Duodenal mucosa (tissue), 2 donors: ENCODE measurements around the gene DHRSX.

Source experiments
- H3K27ac ChIP-seq: one replicate; pipeline ENCODE4 v1.7.0; 2013; ENCODE audit warnings: low read depth, low read length
- H3K27me3 ChIP-seq, 2 donors: one replicate each; pipeline ENCODE4 v1.7.0; 2013; ENCODE audit warnings: low read length in 2 of 2, control low read depth in 1 of 2; ENCODE audit not compliant: insufficient read depth in 2 of 2, control insufficient read depth in 1 of 2
- H3K36me3 ChIP-seq, 2 donors: one replicate each; pipeline ENCODE4 v1.7.0; 2013; ENCODE audit warnings: low read length in 2 of 2, control low read depth in 1 of 2; ENCODE audit not compliant: insufficient read depth in 2 of 2, control insufficient read depth in 1 of 2
- H3K4me1 ChIP-seq, 2 donors: one replicate each; pipeline ENCODE4 v1.7.0; 2013; ENCODE audit warnings: low read length in 2 of 2, control low read depth in 1 of 2; ENCODE audit not compliant: insufficient read depth in 2 of 2, control insufficient read depth in 1 of 2
- H3K4me3 ChIP-seq, 2 donors: one replicate each; pipeline ENCODE4 v1.7.0; 2013; ENCODE audit warnings: low read length in 2 of 2, low read depth in 1 of 2
- H3K9ac ChIP-seq, 2 donors: one replicate each; pipeline ENCODE4 v1.7.0; 2013; ENCODE audit warnings: low read length in 2 of 2, low read depth in 1 of 2
- H3K9me3 ChIP-seq, 2 donors: one replicate each; pipeline ENCODE4 v1.7.0; 2013; ENCODE audit warnings: low read length in 2 of 2, control low read depth in 1 of 2; ENCODE audit not compliant: control insufficient read depth in 1 of 2

Gene DHRSX

GRCh38 chrX:2500803-2501558 lies at the start of gene DHRSX, which contains the start of gene ZBED1:
Gene DHRSX, minus strand, starts transcription at chrX:2500976. Its CDS starts 51 bp downstream, at chrX:2500925.
Gene ZBED1, minus strand, starts transcription at chrX:2500976. Its CDS starts 10,257 bp downstream, at chrX:2490719.
- H3K27ac ChIP-seq, result peak within 1 kb of the TSS; percentile 89
- H3K9ac ChIP-seq, result peak within 1 kb of the TSS; percentile 79 to 86
- H3K27me3 ChIP-seq, result no peaks in the 10 kb centered on the region
- peak within 1 kb of the TSS; percentile 83 to 86 for H3K4me3 ChIP-seq
- peaks cover 13 to 23% of the 10 kb centered on the region in 2 donors for H3K4me1 ChIP-seq
- no peaks in the 10 kb centered on the region for H3K36me3 ChIP-seq
- no peaks in the 10 kb centered on the region for H3K9me3 ChIP-seq

GRCh38 chrX:2549876-2550275 lies 49.1 kb upstream of the DHRSX start:
- H3K27me3 ChIP-seq, result no peaks in the 10 kb centered on the region
- no peak overlapping the region for H3K27ac ChIP-seq
- H3K9ac ChIP-seq, result no peak overlapping the region
- H3K36me3 ChIP-seq, result no peaks in the 10 kb centered on the region
- no peaks in the 10 kb centered on the region for H3K4me1 ChIP-seq
- no peak overlapping the region for H3K4me3 ChIP-seq
- H3K9me3 ChIP-seq, result no peaks in the 10 kb centered on the region

GRCh38 chrX:2548711-2549423 lies 48.1 kb upstream of the DHRSX start:
- H3K9me3 ChIP-seq, result no peaks in the 10 kb centered on the region
- no peak overlapping the region for H3K9ac ChIP-seq
- H3K36me3 ChIP-seq, result no peaks in the 10 kb centered on the region
- no peaks in the 10 kb centered on the region for H3K27me3 ChIP-seq
- no peaks in the 10 kb centered on the region for H3K4me1 ChIP-seq
- H3K27ac ChIP-seq, result no peak overlapping the region
- H3K4me3 ChIP-seq, result no peak overlapping the region

GRCh38 chrX:2547736-2548135 lies 47.0 kb upstream of the DHRSX start:
- Histone ChIP-seq H3K4me3 (no peak overlapping the region), H3K27ac (no peak overlapping the region), H3K9me3 (no peaks in the 10 kb centered on the region), H3K9ac (no peak overlapping the region), H3K4me1 (no peaks in the 10 kb centered on the region), H3K27me3 (no peaks in the 10 kb centered on the region), H3K36me3 (no peaks in the 10 kb centered on the region)

- H3K27ac ChIP-seq, result no peak overlapping the region
- no peaks in the 10 kb centered on the region for H3K4me1 ChIP-seq
- no peaks in the 10 kb centered on the region for H3K27me3 ChIP-seq
- H3K9ac ChIP-seq, result no peak overlapping the region
- H3K4me3 ChIP-seq, result no peak overlapping the region
- no peaks in the 10 kb centered on the region for H3K36me3 ChIP-seq
- H3K9me3 ChIP-seq, result no peaks in the 10 kb centered on the region
Measured at GRCh38 chrX:2546496-2546895, 45.7 kb upstream of the DHRSX start.

GRCh38 chrX:2545144-2545543 lies 44.4 kb upstream of the DHRSX start:
- H3K36me3 ChIP-seq, result no peaks in the 10 kb centered on the region
- H3K27me3 ChIP-seq, result no peaks in the 10 kb centered on the region
- H3K9ac ChIP-seq, result no peak overlapping the region
- no peak overlapping the region for H3K4me3 ChIP-seq
- no peaks in the 10 kb centered on the region for H3K9me3 ChIP-seq
- no peak overlapping the region for H3K27ac ChIP-seq
- no peaks in the 10 kb centered on the region for H3K4me1 ChIP-seq

GRCh38 chrX:2542826-2543521 lies 42.2 kb upstream of the DHRSX start:
- no peak overlapping the region for H3K27ac ChIP-seq

GRCh38 chrX:2541603-2542002 lies 40.8 kb upstream of the DHRSX start:
- Histone ChIP-seq H3K4me3 (no peak overlapping the region), H3K9me3 (no peaks in the 10 kb centered on the region), H3K36me3 (no peaks in the 10 kb centered on the region), H3K9ac (no peak overlapping the region), H3K27me3 (no peaks in the 10 kb centered on the region), H3K27ac (no peak overlapping the region), H3K4me1 (no peaks in the 10 kb centered on the region)

More at GRCh38 chrX:2542826-2543521, 42.2 kb upstream of the DHRSX start:
- H3K9me3 ChIP-seq, result no peaks in the 10 kb centered on the region
- H3K9ac ChIP-seq, result no peak overlapping the region
- H3K36me3 ChIP-seq, result no peaks in the 10 kb centered on the region
- no peak overlapping the region for H3K4me3 ChIP-seq
- no peaks in the 10 kb centered on the region for H3K27me3 ChIP-seq
- H3K4me1 ChIP-seq, result no peaks in the 10 kb centered on the region

GRCh38 chrX:2540426-2540947 lies 39.7 kb upstream of the DHRSX start:
- no peak overlapping the region for H3K27ac ChIP-seq
- no peak overlapping the region for H3K9ac ChIP-seq
- H3K4me1 ChIP-seq, result no peaks in the 10 kb centered on the region
- H3K27me3 ChIP-seq, result no peaks in the 10 kb centered on the region
- no peaks in the 10 kb centered on the region for H3K9me3 ChIP-seq
- no peaks in the 10 kb centered on the region for H3K36me3 ChIP-seq
- no peak overlapping the region for H3K4me3 ChIP-seq

GRCh38 chrX:2539586-2539985 lies 38.8 kb upstream of the DHRSX start:
- no peak overlapping the region for H3K27ac ChIP-seq
- H3K9ac ChIP-seq, result no peak overlapping the region
- H3K36me3 ChIP-seq, result no peaks in the 10 kb centered on the region
- no peaks in the 10 kb centered on the region for H3K9me3 ChIP-seq
- H3K4me3 ChIP-seq, result no peak overlapping the region
- H3K27me3 ChIP-seq, result no peaks in the 10 kb centered on the region
- no peaks in the 10 kb centered on the region for H3K4me1 ChIP-seq
